ENCODE data around the gene ENAH. TPM values are rescaled to one million over a fixed set of nuclear protein-coding genes. Genes with fewer than 3 reads are reported as not detected.

ENAH gene
- total and polyA plus RNA-seq, 4 donors, result 15.5 to 89.4 (median 48.4) TPM

- ATAC-seq (ENCODE audit: insufficient read depth, low FRiP score) (no peak), DNase-seq (peak in 2 of 3 donors; percentile 32 to 37)
- Histone ChIP-seq H3K4me1 (ENCODE audit: control insufficient read depth in 5 of 5, insufficient read depth in 5 of 5, low read length in 5 of 5) (peaks cover 0 to 22% (median 10%) of the 10 kb centered on the region in 5 donors), H3K36me3 (ENCODE audit: control insufficient read depth in 4 of 4, insufficient read depth in 4 of 4, low read length in 4 of 4) (peaks cover 0 to 14% (median 4%) of the 10 kb centered on the region in 4 donors), H3K4me3 (no peak overlapping the region), H3K9me3 (ENCODE audit: control insufficient read depth in 4 of 4, insufficient read depth in 3 of 4, low read length in 3 of 4) (no peaks in the 10 kb centered on the region), H3K27ac (ENCODE audit: low read depth in 1 of 2, low read length in 1 of 2) (no peak overlapping the region), H3K9ac (ENCODE audit: insufficient read depth in 1 of 2, low read length in 2 of 2) (no peak overlapping the region), H3K27me3 (ENCODE audit: control insufficient read depth in 3 of 3, insufficient read depth in 3 of 3, low read length in 2 of 3) (no peaks in the 10 kb centered on the region)
- WGBS, 2 donors, result 28 to 60% methylated on average over 3 of the region's 3 CpGs
- TF ChIP-seq, protein P1, sequence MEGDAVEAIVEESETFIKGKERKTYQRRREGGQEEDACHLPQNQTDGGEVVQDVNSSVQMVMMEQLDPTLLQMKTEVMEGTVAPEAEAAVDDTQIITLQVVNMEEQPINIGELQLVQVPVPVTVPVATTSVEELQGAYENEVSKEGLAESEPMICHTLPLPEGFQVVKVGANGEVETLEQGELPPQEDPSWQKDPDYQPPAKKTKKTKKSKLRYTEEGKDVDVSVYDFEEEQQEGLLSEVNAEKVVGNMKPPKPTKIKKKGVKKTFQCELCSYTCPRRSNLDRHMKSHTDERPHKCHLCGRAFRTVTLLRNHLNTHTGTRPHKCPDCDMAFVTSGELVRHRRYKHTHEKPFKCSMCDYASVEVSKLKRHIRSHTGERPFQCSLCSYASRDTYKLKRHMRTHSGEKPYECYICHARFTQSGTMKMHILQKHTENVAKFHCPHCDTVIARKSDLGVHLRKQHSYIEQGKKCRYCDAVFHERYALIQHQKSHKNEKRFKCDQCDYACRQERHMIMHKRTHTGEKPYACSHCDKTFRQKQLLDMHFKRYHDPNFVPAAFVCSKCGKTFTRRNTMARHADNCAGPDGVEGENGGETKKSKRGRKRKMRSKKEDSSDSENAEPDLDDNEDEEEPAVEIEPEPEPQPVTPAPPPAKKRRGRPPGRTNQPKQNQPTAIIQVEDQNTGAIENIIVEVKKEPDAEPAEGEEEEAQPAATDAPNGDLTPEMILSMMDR (IDR thresholded peaks at IDR 0.05; ENCODE audit: control extremely low read depth, extremely low read depth), result no peak
Measured at GRCh38 chr1:225526878-225527277, 126.0 kb downstream of the ENAH start.

DNA sequence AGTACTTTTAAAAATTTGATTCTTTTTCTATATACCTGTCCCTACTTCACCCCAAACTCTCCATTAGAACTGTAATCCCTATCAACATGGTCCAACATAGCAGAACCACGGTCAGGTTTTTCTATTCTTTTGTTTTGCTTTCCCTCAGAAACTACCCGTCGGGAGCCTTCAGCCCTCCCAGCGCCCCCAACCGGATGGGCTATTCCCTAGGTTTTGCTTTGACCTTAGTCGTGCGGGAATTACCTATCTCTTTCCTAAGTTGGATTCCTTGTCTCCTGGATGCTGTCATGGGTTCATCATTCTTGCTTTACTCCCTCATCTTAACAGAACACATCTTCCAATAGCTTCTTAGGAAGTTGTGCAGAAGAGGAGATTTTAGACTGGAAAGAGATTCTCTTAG is 127.5 kb downstream of the ENAH start:
- WGBS, 2 donors, result 97 to 98% methylated on average over 7 of the region's 7 CpGs
- ATAC-seq (ENCODE audit: insufficient read depth, low FRiP score) (no peak), DNase-seq (no peak)
- H3K9me3 ChIP-seq (ENCODE audit: control insufficient read depth in 4 of 4, insufficient read depth in 3 of 4, low read length in 3 of 4), result no peaks in the 10 kb centered on the region
- peaks cover 0 to 14% (median 4%) of the 10 kb centered on the region in 4 donors for H3K36me3 ChIP-seq (ENCODE audit: control insufficient read depth in 4 of 4, insufficient read depth in 4 of 4, low read length in 4 of 4)
- peaks cover 0 to 22% (median 10%) of the 10 kb centered on the region in 5 donors for H3K4me1 ChIP-seq (ENCODE audit: control insufficient read depth in 5 of 5, insufficient read depth in 5 of 5, low read length in 5 of 5)
- H3K27me3 ChIP-seq (ENCODE audit: control insufficient read depth in 3 of 3, insufficient read depth in 3 of 3, low read length in 2 of 3), result no peaks in the 10 kb centered on the region
- H3K4me3 ChIP-seq, result no peak overlapping the region
- H3K27ac ChIP-seq (ENCODE audit: low read depth in 1 of 2, low read length in 1 of 2), result no peak overlapping the region
- TF ChIP-seq, protein P1 (IDR thresholded peaks at IDR 0.05; ENCODE audit: control extremely low read depth, extremely low read depth), result no peak
- no peak overlapping the region for H3K9ac ChIP-seq (ENCODE audit: insufficient read depth in 1 of 2, low read length in 2 of 2)

- ATAC-seq (ENCODE audit: insufficient read depth, low FRiP score), result no peak
- Histone ChIP-seq H3K4me1 (ENCODE audit: control insufficient read depth in 5 of 5, insufficient read depth in 5 of 5, low read length in 5 of 5) (peaks cover 0 to 22% (median 10%) of the 10 kb centered on the region in 5 donors), H3K27ac (ENCODE audit: low read depth in 1 of 2, low read length in 1 of 2) (peak overlapping the region in 1 of 2 donors; percentile 45), H3K4me3 (no peak overlapping the region), H3K9me3 (ENCODE audit: control insufficient read depth in 4 of 4, insufficient read depth in 3 of 4, low read length in 3 of 4) (no peaks in the 10 kb centered on the region), H3K9ac (ENCODE audit: insufficient read depth in 1 of 2, low read length in 2 of 2) (no peak overlapping the region), H3K27me3 (ENCODE audit: control insufficient read depth in 3 of 3, insufficient read depth in 3 of 3, low read length in 2 of 3) (no peaks in the 10 kb centered on the region), H3K36me3 (ENCODE audit: control insufficient read depth in 4 of 4, insufficient read depth in 4 of 4, low read length in 4 of 4) (peaks cover 0 to 8% (median 4%) of the 10 kb centered on the region in 4 donors)
- TF ChIP-seq, protein P1 (IDR thresholded peaks at IDR 0.05; ENCODE audit: control extremely low read depth, extremely low read depth), result no peak
- no peak for DNase-seq
- WGBS, 2 donors, result 97% methylated on average over 6 of the region's 6 CpGs
Measured at GRCh38 chr1:225524570-225524969, 128.4 kb downstream of the ENAH start.

Data from lung (tissue), 12 donors.